Activated CD4-positive, CD25-positive, alpha-beta regulatory T cell treated with anti-CD3 and anti-CD28 coated beads, Interleukin-2, amount 50 U/mL, for 24 hours (primary cell): ENCODE data around the gene BSCL2.
A peak's percentile ranks its signal among the peaks of the same experiment; 100 is the strongest.
"Not testable (repeated sequence)": the region's sequence is repeated elsewhere in the genome, so short reads cannot be mapped to it uniquely, and the experiment has no call there.

Experiments
- ATAC-seq, 2 donors: fragments of 150-1000 bp; cut with Tn5 transposase; one replicate each; pipeline ENCODE4 v1.10.0; 2021; ENCODE audit warnings: mild to moderate bottlenecking in 1 of 2, moderate library complexity in 1 of 2

Gene BSCL2

GRCh38 chr11:62682518-62682917 is 24.7 kb downstream of the BSCL2 start:
- no peak for ATAC-seq

GRCh38 chr11:62680825-62681240 is 26.4 kb downstream of the BSCL2 start:
- peak; percentile 60 to 62 for ATAC-seq

- peak; percentile 89 for ATAC-seq
Measured at GRCh38 chr11:62678770-62679696, 28.2 kb downstream of the BSCL2 start, which contains the start of gene UBXN1. Gene UBXN1, minus strand, starts transcription at chr11:62679073. Its CDS starts 150 bp downstream, at chr11:62678923.

GRCh38 chr11:62678433-62678769 is 28.8 kb downstream of the BSCL2 start:
- no peak for ATAC-seq

- ATAC-seq = no peak
Measured at GRCh38 chr11:62677714-62678113, 29.5 kb downstream of the BSCL2 start.

- no peak for ATAC-seq
Measured at GRCh38 chr11:62677156-62677555, 30.1 kb downstream of the BSCL2 start.

- no peak for ATAC-seq
Measured at GRCh38 chr11:62676698-62677097, 30.5 kb downstream of the BSCL2 start.

- ATAC-seq = not testable (repeated sequence)
Measured at GRCh38 chr11:62675415-62675814, 31.8 kb downstream of the BSCL2 start.

- ATAC-seq = no peak
Measured at GRCh38 chr11:62673196-62673525, 34.1 kb downstream of the BSCL2 start.

GRCh38 chr11:62671608-62672389 is 35.4 kb downstream of the BSCL2 start, which contains the start of the genes LBHD1 and UQCC3:
Gene LBHD1, minus strand, starts transcription at chr11:62672267. Its CDS starts 2,236 bp downstream, at chr11:62670031.
Gene UQCC3, plus strand, starts transcription at chr11:62671673. Its CDS starts 73 bp downstream, at chr11:62671746.
- peak; percentile 88 to 90 for ATAC-seq

- ATAC-seq = peak; percentile 3 to 8
Measured at GRCh38 chr11:62671236-62671607, 36.0 kb downstream of the BSCL2 start.

GRCh38 chr11:62669420-62670161 is 37.6 kb downstream of the BSCL2 start:
- ATAC-seq = no peak

- ATAC-seq = no peak
Measured at GRCh38 chr11:62667460-62667859, 39.8 kb downstream of the BSCL2 start.

GRCh38 chr11:62666259-62666926 is 40.8 kb downstream of the BSCL2 start:
- ATAC-seq = no peak

GRCh38 chr11:62665599-62666258 is 41.5 kb downstream of the BSCL2 start:
- ATAC-seq = peak; percentile 33 to 38

- ATAC-seq = peak; percentile 92
Measured at GRCh38 chr11:62665075-62665598, 42.1 kb downstream of the BSCL2 start, which contains the start of the genes C11orf98 and CSKMT. Gene C11orf98, minus strand, starts transcription at chr11:62665210. Its CDS starts 41 bp downstream, at chr11:62665169. Gene CSKMT, plus strand, starts transcription at chr11:62665312. Its CDS starts 568 bp downstream, at chr11:62665880.

- ATAC-seq = peak; percentile 55 to 67
Measured at GRCh38 chr11:62664405-62665074, 42.7 kb downstream of the BSCL2 start.

GRCh38 chr11:62656796-62657429 is 50.3 kb downstream of the BSCL2 start:
- ATAC-seq = no peak

- no peak for ATAC-seq
Measured at GRCh38 chr11:62654297-62654696, 52.9 kb downstream of the BSCL2 start.
